PFSK-1 (cell line): Measurements from ENCODE around the gene SLC9A9.

Experiments
- FOXP2 ChIP-seq: optimal IDR thresholded peaks from 2 replicates; pipeline ENCODE3; 2011; ENCODE audit warnings: borderline replicate concordance, control low read depth, inconsistent platforms; ENCODE audit not compliant: insufficient read depth; ENCODE audit errors: extremely low read length, extremely low read depth
- POLR2AphosphoS5 ChIP-seq: IDR thresholded peaks from 2 replicates; pipeline ENCODE4 v1.6.1; 2012; ENCODE audit warnings: low read depth, mild to moderate bottlenecking, control low read depth, low read length, moderate library complexity
- SIN3A ChIP-seq: IDR thresholded peaks from 2 replicates; pipeline ENCODE4 v1.6.1; 2012; ENCODE audit warnings: mild to moderate bottlenecking, low read length, moderate library complexity, borderline replicate concordance; ENCODE audit not compliant: insufficient read depth
- TAF1 ChIP-seq: IDR thresholded peaks from 2 replicates; pipeline ENCODE4 v1.6.1; 2012; ENCODE audit warnings: low read length, control low read depth, borderline replicate concordance; ENCODE audit not compliant: insufficient read depth
- TF ChIP-seq, protein P1 (sequence below), 2 experiments: IDR thresholded peaks; 2 replicates each; pipeline versions ENCODE4 v1.6.1 to v1.8.0; 2011 to 2012; ENCODE audit warnings: low read depth in 2 of 2, low read length in 2 of 2, control low read depth in 1 of 2, inconsistent platforms in 1 of 2, mild to moderate bottlenecking in 1 of 2, moderate library complexity in 1 of 2; ENCODE audit not compliant: insufficient read depth in 1 of 2

Gene SLC9A9

DNA sequence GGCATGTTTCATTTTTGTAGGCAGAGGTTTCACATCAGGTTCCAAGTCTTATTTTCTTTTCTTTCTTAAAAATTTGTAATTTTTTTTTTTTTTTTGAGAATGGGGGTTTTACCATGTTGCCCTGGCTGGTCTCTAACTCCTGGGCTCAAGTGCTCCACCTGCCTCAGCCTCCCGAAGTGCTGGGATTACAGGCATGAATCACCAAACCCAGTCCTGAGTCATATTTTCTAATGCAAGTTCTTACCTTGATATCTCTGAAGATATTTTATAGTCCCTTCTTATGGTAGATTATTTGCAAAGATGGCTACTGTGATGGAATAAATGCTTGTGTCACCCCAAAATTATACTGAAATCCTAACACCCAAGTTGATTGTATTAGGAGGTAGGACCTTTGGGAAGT, 63.8 kb downstream of the SLC9A9 start:
- no peak for TF ChIP-seq SIN3A
- TF ChIP-seq FOXP2, result no peak
- TF ChIP-seq POLR2AphosphoS5, result no peak
- TF ChIP-seq, protein P1, sequence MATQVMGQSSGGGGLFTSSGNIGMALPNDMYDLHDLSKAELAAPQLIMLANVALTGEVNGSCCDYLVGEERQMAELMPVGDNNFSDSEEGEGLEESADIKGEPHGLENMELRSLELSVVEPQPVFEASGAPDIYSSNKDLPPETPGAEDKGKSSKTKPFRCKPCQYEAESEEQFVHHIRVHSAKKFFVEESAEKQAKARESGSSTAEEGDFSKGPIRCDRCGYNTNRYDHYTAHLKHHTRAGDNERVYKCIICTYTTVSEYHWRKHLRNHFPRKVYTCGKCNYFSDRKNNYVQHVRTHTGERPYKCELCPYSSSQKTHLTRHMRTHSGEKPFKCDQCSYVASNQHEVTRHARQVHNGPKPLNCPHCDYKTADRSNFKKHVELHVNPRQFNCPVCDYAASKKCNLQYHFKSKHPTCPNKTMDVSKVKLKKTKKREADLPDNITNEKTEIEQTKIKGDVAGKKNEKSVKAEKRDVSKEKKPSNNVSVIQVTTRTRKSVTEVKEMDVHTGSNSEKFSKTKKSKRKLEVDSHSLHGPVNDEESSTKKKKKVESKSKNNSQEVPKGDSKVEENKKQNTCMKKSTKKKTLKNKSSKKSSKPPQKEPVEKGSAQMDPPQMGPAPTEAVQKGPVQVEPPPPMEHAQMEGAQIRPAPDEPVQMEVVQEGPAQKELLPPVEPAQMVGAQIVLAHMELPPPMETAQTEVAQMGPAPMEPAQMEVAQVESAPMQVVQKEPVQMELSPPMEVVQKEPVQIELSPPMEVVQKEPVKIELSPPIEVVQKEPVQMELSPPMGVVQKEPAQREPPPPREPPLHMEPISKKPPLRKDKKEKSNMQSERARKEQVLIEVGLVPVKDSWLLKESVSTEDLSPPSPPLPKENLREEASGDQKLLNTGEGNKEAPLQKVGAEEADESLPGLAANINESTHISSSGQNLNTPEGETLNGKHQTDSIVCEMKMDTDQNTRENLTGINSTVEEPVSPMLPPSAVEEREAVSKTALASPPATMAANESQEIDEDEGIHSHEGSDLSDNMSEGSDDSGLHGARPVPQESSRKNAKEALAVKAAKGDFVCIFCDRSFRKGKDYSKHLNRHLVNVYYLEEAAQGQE (IDR thresholded peaks at IDR 0.05; ENCODE audit: insufficient read depth in 1 of 2, low read depth in 2 of 2, low read length in 2 of 2), result no peak
- TF ChIP-seq TAF1, result no peak

DNA sequence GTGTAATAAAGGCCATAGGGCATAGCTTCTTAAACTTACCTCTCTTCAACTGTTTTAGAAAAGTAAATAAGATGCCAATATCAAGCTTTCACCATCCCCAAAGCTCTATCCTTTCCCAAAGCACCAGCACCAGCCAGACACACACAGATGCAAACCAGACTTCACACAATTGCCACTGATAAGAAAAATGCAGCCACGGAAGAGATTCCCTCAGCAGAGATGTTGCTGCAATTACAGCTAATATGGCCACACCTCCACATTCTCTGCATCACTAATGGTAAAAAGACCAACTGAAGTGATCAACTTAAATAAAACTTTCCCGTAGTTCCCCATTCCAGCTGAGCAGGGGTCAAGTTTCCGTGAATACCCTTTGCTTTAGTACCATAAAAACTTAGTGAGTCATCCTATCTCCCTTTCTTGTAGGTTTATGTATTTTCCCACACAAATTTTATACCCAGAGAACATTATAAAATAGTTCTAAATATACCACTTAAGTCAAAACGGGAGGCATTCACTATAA, 64.4 kb downstream of the SLC9A9 start:
- no peak for TF ChIP-seq TAF1
- no peak for TF ChIP-seq FOXP2
- TF ChIP-seq, protein P1 (IDR thresholded peaks at IDR 0.05; ENCODE audit: insufficient read depth in 1 of 2, low read depth in 2 of 2, low read length in 2 of 2), result no peak
- TF ChIP-seq POLR2AphosphoS5, result no peak
- no peak for TF ChIP-seq SIN3A

DNA sequence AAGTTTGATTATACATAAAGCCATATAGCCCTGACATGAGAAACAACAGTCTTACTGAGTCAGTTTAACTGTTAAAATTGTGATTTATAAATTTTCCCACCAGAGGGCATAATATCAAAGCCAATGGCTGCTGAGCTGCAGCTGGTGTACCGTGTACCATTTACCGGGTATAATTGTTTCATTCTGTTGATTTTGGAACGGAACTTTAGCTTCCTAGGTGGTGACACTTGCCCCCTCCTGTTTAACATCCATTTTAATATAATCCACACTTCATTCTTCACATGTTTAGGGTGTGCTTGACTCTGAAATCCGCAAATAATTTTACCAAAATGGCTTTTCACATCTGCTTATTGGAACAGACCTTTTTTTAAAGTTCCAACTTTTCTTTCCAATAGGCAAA, 72.8 kb downstream of the SLC9A9 start:
- TF ChIP-seq FOXP2 (no peak), POLR2AphosphoS5 (no peak), SIN3A (no peak), TAF1 (no peak)
- TF ChIP-seq, protein P1 (IDR thresholded peaks at IDR 0.05; ENCODE audit: insufficient read depth in 1 of 2, low read depth in 2 of 2, low read length in 2 of 2), result no peak

DNA sequence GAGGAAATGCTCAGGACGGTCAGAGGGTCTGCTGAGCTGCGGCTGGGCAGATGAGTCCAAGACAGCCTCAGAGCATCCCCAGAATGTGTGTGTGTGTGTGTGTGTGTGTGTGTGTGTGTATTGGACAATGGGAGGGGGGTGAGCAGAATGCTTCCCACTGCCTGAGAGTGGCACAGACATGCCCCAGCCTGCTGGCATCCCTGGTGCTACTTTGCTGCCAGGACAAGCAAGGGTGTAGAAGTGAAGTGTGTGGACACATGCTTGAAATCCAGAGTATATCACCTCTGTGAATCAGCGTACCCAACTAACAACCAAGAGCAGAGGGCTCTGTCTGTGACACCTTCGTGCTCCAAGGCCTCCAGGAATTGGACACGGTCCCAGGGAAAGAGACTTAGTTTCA, 76.3 kb downstream of the SLC9A9 start:
- TF ChIP-seq, protein P1 (IDR thresholded peaks at IDR 0.05; ENCODE audit: insufficient read depth in 1 of 2, low read depth in 2 of 2, low read length in 2 of 2), result no peak
- TF ChIP-seq FOXP2 (no peak), TAF1 (no peak), POLR2AphosphoS5 (no peak), SIN3A (no peak)

DNA sequence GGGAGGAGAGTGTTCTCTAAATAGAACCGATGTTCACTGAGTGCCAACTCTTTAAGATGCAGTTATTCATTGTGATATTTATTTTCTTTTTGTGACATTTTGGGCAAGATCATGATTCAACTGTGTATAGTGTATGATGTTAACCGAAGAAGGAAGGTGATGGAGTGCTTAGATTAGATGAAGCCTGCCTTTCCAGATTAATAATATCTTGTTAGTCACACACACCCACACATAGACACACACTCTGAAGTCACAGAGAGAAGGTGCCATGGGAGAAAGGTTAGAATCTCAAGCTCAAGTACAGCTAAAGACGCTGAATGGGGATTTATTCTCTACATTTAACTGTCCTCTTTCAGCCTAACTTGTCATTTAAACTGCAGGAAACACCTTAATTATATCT, 77.0 kb downstream of the SLC9A9 start:
- TF ChIP-seq POLR2AphosphoS5, result no peak
- TF ChIP-seq FOXP2, result no peak
- TF ChIP-seq, protein P1 (IDR thresholded peaks at IDR 0.05; ENCODE audit: insufficient read depth in 1 of 2, low read depth in 2 of 2, low read length in 2 of 2), result no peak
- no peak for TF ChIP-seq SIN3A
- no peak for TF ChIP-seq TAF1
